GM18867 (cell line): ENCODE measurements around the gene PRLH.

Experiments
- ATAC-seq: cut with Tn5 transposase; IDR thresholded peaks from one replicate; pipeline ENCODE4 v1.9.1; 2021; ENCODE audit warnings: mild to moderate bottlenecking, moderate library complexity; ENCODE audit not compliant: unreplicated experiment

Gene PRLH

GRCh38 chr2:237566401-237567235 is at the start of gene PRLH:
Gene PRLH, plus strand, starts transcription at chr2:237566574. Its CDS starts 0 bp downstream, at chr2:237566574.
- ATAC-seq: no peak

GRCh38 chr2:237517163-237517562 is 49.2 kb upstream of the PRLH start:
- no peak for ATAC-seq

GRCh38 chr2:237517990-237518389 is 48.4 kb upstream of the PRLH start:
- no peak for ATAC-seq

GRCh38 chr2:237519506-237520245 is 46.7 kb upstream of the PRLH start:
- ATAC-seq: no peak

- ATAC-seq: no peak
These were observed 46.1 kb upstream of the PRLH start for GRCh38 chr2:237520290-237520689.

- ATAC-seq: no peak
These were observed 41.7 kb upstream of the PRLH start for GRCh38 chr2:237524631-237525030.

GRCh38 chr2:237525559-237526157 is 40.7 kb upstream of the PRLH start:
- ATAC-seq: no peak

GRCh38 chr2:237527233-237527632 is 39.1 kb upstream of the PRLH start:
- no peak for ATAC-seq

GRCh38 chr2:237527766-237528165 is 38.6 kb upstream of the PRLH start:
- no peak for ATAC-seq

- peak; percentile 81 for ATAC-seq
These were observed 36.6 kb upstream of the PRLH start for GRCh38 chr2:237529452-237530402.

- peak; percentile 62 for ATAC-seq
These were observed 35.6 kb upstream of the PRLH start for GRCh38 chr2:237530472-237531433.

- no peak for ATAC-seq
These were observed 34.2 kb upstream of the PRLH start for GRCh38 chr2:237532160-237532559.

- no peak for ATAC-seq
These were observed 32.7 kb upstream of the PRLH start for GRCh38 chr2:237533668-237534161.

GRCh38 chr2:237534380-237534779 is 32.0 kb upstream of the PRLH start:
- ATAC-seq: no peak

- no peak for ATAC-seq
These were observed 30.8 kb upstream of the PRLH start for GRCh38 chr2:237535385-237536082.

- no peak for ATAC-seq
These were observed 30.3 kb upstream of the PRLH start for GRCh38 chr2:237536083-237536415.

- no peak for ATAC-seq
These were observed 29.8 kb upstream of the PRLH start for GRCh38 chr2:237536617-237537016.

GRCh38 chr2:237538001-237538720 is 28.2 kb upstream of the PRLH start:
- ATAC-seq: no peak
